ENCODE measurements around the gene IKZF2. TPM values are rescaled to one million over a fixed set of nuclear protein-coding genes. Genes with fewer than 3 reads are reported as not detected.

Gene IKZF2
- total and polyA plus RNA-seq, 10 of the 15 experiments (the other 5 are each of a cell fraction or from before 2014, with no cell fraction given), result 15.2 to 266 (median 87.2) TPM

DNA sequence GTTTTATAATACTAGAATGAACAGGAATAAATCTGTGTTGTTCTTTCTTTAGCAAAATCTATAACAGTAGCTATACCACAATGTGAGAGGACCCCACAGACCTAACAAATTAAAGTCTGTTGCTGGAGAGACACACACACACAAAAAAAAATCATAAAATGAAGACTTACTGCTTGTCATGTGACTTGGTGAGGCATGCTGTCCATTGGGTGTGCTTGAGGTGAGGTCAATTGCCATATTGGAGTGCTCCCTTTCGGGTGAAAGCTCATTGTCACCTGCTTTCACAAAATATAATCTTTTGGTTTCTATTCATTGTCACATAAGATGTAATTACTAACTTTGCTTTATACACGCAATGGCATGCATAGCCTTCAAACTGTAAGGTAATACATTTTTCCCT, 3.9 kb downstream of the IKZF2 start (continued):
- TF ChIP-seq, protein P1, sequence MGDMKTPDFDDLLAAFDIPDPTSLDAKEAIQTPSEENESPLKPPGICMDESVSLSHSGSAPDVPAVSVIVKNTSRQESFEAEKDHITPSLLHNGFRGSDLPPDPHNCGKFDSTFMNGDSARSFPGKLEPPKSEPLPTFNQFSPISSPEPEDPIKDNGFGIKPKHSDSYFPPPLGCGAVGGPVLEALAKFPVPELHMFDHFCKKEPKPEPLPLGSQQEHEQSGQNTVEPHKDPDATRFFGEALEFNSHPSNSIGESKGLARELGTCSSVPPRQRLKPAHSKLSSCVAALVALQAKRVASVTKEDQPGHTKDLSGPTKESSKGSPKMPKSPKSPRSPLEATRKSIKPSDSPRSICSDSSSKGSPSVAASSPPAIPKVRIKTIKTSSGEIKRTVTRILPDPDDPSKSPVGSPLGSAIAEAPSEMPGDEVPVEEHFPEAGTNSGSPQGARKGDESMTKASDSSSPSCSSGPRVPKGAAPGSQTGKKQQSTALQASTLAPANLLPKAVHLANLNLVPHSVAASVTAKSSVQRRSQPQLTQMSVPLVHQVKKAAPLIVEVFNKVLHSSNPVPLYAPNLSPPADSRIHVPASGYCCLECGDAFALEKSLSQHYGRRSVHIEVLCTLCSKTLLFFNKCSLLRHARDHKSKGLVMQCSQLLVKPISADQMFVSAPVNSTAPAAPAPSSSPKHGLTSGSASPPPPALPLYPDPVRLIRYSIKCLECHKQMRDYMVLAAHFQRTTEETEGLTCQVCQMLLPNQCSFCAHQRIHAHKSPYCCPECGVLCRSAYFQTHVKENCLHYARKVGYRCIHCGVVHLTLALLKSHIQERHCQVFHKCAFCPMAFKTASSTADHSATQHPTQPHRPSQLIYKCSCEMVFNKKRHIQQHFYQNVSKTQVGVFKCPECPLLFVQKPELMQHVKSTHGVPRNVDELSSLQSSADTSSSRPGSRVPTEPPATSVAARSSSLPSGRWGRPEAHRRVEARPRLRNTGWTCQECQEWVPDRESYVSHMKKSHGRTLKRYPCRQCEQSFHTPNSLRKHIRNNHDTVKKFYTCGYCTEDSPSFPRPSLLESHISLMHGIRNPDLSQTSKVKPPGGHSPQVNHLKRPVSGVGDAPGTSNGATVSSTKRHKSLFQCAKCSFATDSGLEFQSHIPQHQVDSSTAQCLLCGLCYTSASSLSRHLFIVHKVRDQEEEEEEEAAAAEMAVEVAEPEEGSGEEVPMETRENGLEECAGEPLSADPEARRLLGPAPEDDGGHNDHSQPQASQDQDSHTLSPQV (IDR thresholded peaks at IDR 0.05), result no peak
- TF ChIP-seq HDAC6 (IDR thresholded peaks at IDR 0.05; ENCODE audit: unreplicated experiment) (no peak), CBFB (IDR thresholded peaks at IDR 0.05; ENCODE audit: low read depth) (no peak), YY1 (IDR thresholded peaks at IDR 0.05; ENCODE audit: low read depth, low read length) (peak; percentile 76), BCL11A (IDR thresholded peaks at IDR 0.05; ENCODE audit: low read depth, low read length) (no peak), NFIC (IDR thresholded peaks at IDR 0.05; ENCODE audit: low read depth, low read length) (no peak), KAT2A (conservative IDR thresholded peaks at IDR 0.05; ENCODE audit: control insufficient read depth, low read depth, low read length) (no peak), MYC (IDR thresholded peaks at IDR 0.05; ENCODE audit: insufficient read depth, insufficient read length, insufficient replicate concordance, low read length, severe bottlenecking) (no peak), EP300 (IDR thresholded peaks at IDR 0.05; ENCODE audit: borderline replicate concordance in 1 of 2, control insufficient read depth in 1 of 2, low read depth in 2 of 2, low read length in 2 of 2) (0 out of 4 replicates have a peak, but pooled peaks of 1 of the 2 experiments have one; percentile 42), JUNB (IDR thresholded peaks at IDR 0.05) (no peak), MXI1 (IDR thresholded peaks at IDR 0.05; ENCODE audit: low read depth, low read length) (peak; percentile 90), HCFC1 (IDR thresholded peaks at IDR 0.05; ENCODE audit: low read length) (no peak), ZNF622 (IDR thresholded peaks at IDR 0.05) (no peak), SMARCA5 (IDR thresholded peaks at IDR 0.05) (no peak), NFYB (IDR thresholded peaks at IDR 0.05; ENCODE audit: insufficient read depth, low read depth, low read length) (peak; percentile 71; the same call in 1 of the 2 replicates)
- TF ChIP-seq, protein P2, sequence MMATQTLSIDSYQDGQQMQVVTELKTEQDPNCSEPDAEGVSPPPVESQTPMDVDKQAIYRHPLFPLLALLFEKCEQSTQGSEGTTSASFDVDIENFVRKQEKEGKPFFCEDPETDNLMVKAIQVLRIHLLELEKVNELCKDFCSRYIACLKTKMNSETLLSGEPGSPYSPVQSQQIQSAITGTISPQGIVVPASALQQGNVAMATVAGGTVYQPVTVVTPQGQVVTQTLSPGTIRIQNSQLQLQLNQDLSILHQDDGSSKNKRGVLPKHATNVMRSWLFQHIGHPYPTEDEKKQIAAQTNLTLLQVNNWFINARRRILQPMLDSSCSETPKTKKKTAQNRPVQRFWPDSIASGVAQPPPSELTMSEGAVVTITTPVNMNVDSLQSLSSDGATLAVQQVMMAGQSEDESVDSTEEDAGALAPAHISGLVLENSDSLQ (IDR thresholded peaks at IDR 0.05), result no peak
- TF ChIP-seq, protein P3, sequence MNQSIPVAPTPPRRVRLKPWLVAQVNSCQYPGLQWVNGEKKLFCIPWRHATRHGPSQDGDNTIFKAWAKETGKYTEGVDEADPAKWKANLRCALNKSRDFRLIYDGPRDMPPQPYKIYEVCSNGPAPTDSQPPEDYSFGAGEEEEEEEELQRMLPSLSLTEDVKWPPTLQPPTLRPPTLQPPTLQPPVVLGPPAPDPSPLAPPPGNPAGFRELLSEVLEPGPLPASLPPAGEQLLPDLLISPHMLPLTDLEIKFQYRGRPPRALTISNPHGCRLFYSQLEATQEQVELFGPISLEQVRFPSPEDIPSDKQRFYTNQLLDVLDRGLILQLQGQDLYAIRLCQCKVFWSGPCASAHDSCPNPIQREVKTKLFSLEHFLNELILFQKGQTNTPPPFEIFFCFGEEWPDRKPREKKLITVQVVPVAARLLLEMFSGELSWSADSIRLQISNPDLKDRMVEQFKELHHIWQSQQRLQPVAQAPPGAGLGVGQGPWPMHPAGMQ (IDR thresholded peaks at IDR 0.05; ENCODE audit: borderline replicate concordance), result no peak
- TF ChIP-seq, protein P4, sequence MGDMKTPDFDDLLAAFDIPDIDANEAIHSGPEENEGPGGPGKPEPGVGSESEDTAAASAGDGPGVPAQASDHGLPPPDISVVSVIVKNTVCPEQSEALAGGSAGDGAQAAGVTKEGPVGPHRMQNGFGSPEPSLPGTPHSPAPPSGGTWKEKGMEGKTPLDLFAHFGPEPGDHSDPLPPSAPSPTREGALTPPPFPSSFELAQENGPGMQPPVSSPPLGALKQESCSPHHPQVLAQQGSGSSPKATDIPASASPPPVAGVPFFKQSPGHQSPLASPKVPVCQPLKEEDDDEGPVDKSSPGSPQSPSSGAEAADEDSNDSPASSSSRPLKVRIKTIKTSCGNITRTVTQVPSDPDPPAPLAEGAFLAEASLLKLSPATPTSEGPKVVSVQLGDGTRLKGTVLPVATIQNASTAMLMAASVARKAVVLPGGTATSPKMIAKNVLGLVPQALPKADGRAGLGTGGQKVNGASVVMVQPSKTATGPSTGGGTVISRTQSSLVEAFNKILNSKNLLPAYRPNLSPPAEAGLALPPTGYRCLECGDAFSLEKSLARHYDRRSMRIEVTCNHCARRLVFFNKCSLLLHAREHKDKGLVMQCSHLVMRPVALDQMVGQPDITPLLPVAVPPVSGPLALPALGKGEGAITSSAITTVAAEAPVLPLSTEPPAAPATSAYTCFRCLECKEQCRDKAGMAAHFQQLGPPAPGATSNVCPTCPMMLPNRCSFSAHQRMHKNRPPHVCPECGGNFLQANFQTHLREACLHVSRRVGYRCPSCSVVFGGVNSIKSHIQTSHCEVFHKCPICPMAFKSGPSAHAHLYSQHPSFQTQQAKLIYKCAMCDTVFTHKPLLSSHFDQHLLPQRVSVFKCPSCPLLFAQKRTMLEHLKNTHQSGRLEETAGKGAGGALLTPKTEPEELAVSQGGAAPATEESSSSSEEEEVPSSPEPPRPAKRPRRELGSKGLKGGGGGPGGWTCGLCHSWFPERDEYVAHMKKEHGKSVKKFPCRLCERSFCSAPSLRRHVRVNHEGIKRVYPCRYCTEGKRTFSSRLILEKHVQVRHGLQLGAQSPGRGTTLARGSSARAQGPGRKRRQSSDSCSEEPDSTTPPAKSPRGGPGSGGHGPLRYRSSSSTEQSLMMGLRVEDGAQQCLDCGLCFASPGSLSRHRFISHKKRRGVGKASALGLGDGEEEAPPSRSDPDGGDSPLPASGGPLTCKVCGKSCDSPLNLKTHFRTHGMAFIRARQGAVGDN (IDR thresholded peaks at IDR 0.05), result peak; percentile 79
- TF ChIP-seq, protein P5, sequence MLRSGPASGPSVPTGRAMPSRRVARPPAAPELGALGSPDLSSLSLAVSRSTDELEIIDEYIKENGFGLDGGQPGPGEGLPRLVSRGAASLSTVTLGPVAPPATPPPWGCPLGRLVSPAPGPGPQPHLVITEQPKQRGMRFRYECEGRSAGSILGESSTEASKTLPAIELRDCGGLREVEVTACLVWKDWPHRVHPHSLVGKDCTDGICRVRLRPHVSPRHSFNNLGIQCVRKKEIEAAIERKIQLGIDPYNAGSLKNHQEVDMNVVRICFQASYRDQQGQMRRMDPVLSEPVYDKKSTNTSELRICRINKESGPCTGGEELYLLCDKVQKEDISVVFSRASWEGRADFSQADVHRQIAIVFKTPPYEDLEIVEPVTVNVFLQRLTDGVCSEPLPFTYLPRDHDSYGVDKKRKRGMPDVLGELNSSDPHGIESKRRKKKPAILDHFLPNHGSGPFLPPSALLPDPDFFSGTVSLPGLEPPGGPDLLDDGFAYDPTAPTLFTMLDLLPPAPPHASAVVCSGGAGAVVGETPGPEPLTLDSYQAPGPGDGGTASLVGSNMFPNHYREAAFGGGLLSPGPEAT (IDR thresholded peaks at IDR 0.05; ENCODE audit: low read depth), result no peak

All from GM12878 (cell line).